Type B pancreatic cell (in vitro differentiated cells): Measurements from ENCODE around the gene SRRT. TPM values are rescaled to one million over a fixed set of nuclear protein-coding genes. Genes with fewer than 3 reads are reported as not detected.
"Not testable (repeated sequence)": the region's sequence is repeated elsewhere in the genome, so short reads cannot be mapped to it uniquely, and the experiment has no call there.

Experiments
- DNase-seq: peaks from one replicate; pipeline ENCODE4 v3.0.0; 2021; ENCODE audit warnings: mixed read lengths; ENCODE audit not compliant: unreplicated experiment; ENCODE audit errors: extremely low spot score
- H3K27ac Mint-ChIP-seq: 2 replicates; pipeline ENCODE4 v1.8.0; 2021; ENCODE audit warnings: mild to moderate bottlenecking, mixed read lengths
- H3K27me3 Mint-ChIP-seq: 2 replicates; pipeline ENCODE4 v1.8.0; 2021; ENCODE audit warnings: mixed read lengths
- H3K36me3 Mint-ChIP-seq: 2 replicates; pipeline ENCODE4 v1.8.0; 2021; ENCODE audit warnings: mixed read lengths
- H3K4me1 Mint-ChIP-seq: one replicate; pipeline ENCODE4 v1.8.0; 2021; ENCODE audit warnings: mixed read lengths; ENCODE audit not compliant: unreplicated experiment
- H3K4me3 Mint-ChIP-seq: 2 replicates; pipeline ENCODE4 v1.8.0; 2021; ENCODE audit warnings: mild to moderate bottlenecking, mixed read lengths
- H3K9me3 Mint-ChIP-seq: 2 replicates; pipeline ENCODE4 v1.8.0; 2021; ENCODE audit warnings: mixed read lengths
- CTCF ChIP-seq: fragments of 200-600 bp; sonication (generic); conservative IDR thresholded peaks from 2 replicates; pipeline ENCODE4 v1.5.0; 2021; ENCODE audit warnings: antibody characterized with exemption, mild to moderate bottlenecking
- total RNA-seq: library from RNA; stranded (reverse); gene quantifications from 2 replicates; pipeline ENCODE4 v1.2.1, GENCODE V29; 2021; ENCODE audit warnings: low replicate concordance

Gene SRRT
- total RNA-seq, 1 donor from 2014 or later = 239 TPM

- Mint-ChIP-seq H3K4me3 (no peak overlapping the region), H3K9me3 (no peaks in the 10 kb centered on the region), H3K27me3 (peaks cover 24% of the 10 kb centered on the region), H3K4me1 (no peaks in the 10 kb centered on the region), H3K36me3 (no peaks in the 10 kb centered on the region), H3K27ac (peak overlapping the region; percentile 69)
- TF ChIP-seq CTCF = no peak
- no peak for DNase-seq
These were observed 27.0 kb downstream of the SRRT start for GRCh38 chr7:100901921-100902332.

GRCh38 chr7:100902638-100903037, 27.7 kb downstream of the SRRT start:
- Mint-ChIP-seq H3K9me3 (no peaks in the 10 kb centered on the region), H3K4me3 (no peak overlapping the region), H3K27ac (no peak overlapping the region), H3K27me3 (peaks cover 19% of the 10 kb centered on the region), H3K4me1 (no peaks in the 10 kb centered on the region), H3K36me3 (no peaks in the 10 kb centered on the region)
- TF ChIP-seq CTCF = no peak
- no peak for DNase-seq

- DNase-seq = no peak
- TF ChIP-seq CTCF = no peak
- no peaks in the 10 kb centered on the region for H3K27me3 Mint-ChIP-seq
- H3K9me3 Mint-ChIP-seq = no peaks in the 10 kb centered on the region
- H3K4me1 Mint-ChIP-seq = no peaks in the 10 kb centered on the region
- no peaks in the 10 kb centered on the region for H3K36me3 Mint-ChIP-seq
- H3K4me3 Mint-ChIP-seq = no peak overlapping the region
- no peak overlapping the region for H3K27ac Mint-ChIP-seq
These were observed 33.6 kb downstream of the SRRT start for GRCh38 chr7:100908512-100908911.

GRCh38 chr7:100910443-100910842, 35.5 kb downstream of the SRRT start:
- H3K27ac Mint-ChIP-seq, H3K4me1 Mint-ChIP-seq, H3K27me3 Mint-ChIP-seq, H3K9me3 Mint-ChIP-seq, DNase-seq, H3K36me3 Mint-ChIP-seq, H3K4me3 Mint-ChIP-seq: not testable (repeated sequence)

- Mint-ChIP-seq H3K9me3 (no peaks in the 10 kb centered on the region), H3K4me3 (no peak overlapping the region), H3K36me3 (no peaks in the 10 kb centered on the region), H3K27ac (no peak overlapping the region), H3K27me3 (no peaks in the 10 kb centered on the region), H3K4me1 (no peaks in the 10 kb centered on the region)
- TF ChIP-seq CTCF = no peak
- no peak for DNase-seq
These were observed 36.6 kb downstream of the SRRT start for GRCh38 chr7:100911484-100911883.

GRCh38 chr7:100914208-100914878, 39.4 kb downstream of the SRRT start:
- DNase-seq = no peak
- TF ChIP-seq CTCF = no peak

More at GRCh38 chr7:100914208-100914878, 39.4 kb downstream of the SRRT start:
- no peaks in the 10 kb centered on the region for H3K4me1 Mint-ChIP-seq
- H3K36me3 Mint-ChIP-seq = no peaks in the 10 kb centered on the region
- H3K27me3 Mint-ChIP-seq = no peaks in the 10 kb centered on the region
- H3K27ac Mint-ChIP-seq = no peak overlapping the region
- no peak overlapping the region for H3K4me3 Mint-ChIP-seq
- no peaks in the 10 kb centered on the region for H3K9me3 Mint-ChIP-seq
